Lower leg skin (tissue), 4 donors: ENCODE results near the gene RNF213. TPM values are rescaled to one million over a fixed set of nuclear protein-coding genes. Genes with fewer than 3 reads are reported as not detected.
"Not testable (repeated sequence)": the region's sequence is repeated elsewhere in the genome, so short reads cannot be mapped to it uniquely, and the experiment has no call there.

Experiments
- DNase-seq, 2 donors: peaks; one replicate each; pipeline ENCODE4 v3.0.0-alpha.2; 2019; ENCODE audit warnings: low spot score in 2 of 2
- H3K4me3 ChIP-seq: fragments of 200-600 bp; sonication (generic); 2 replicates; pipeline ENCODE4 v1.5.1; 2017; ENCODE audit warnings: mild to moderate bottlenecking, low read depth; ENCODE audit not compliant: poor library complexity, severe bottlenecking
- POLR2A ChIP-seq, 2 donors: fragments of 450-650 bp; IDR thresholded peaks; one replicate each; pipeline ENCODE4 v1.6.1; 2016 to 2017; ENCODE audit warnings: antibody characterized with exemption in 2 of 2, mild to moderate bottlenecking in 1 of 2, moderate library complexity in 1 of 2
- WGBS, 2 donors: methylation state at CpG; one replicate each; pipeline ENCODE4 v1.1.5; 2018; 5-methylcytosine and 5-hydroxymethylcytosine counted together
- intact Hi-C: fragments of 100-400 bp; cut with DNase I; formaldehyde crosslinking; loops from one replicate; pipeline ENCODE4 v1.15.0; 2023; ENCODE audit warnings: low total_unique reads
- total RNA-seq, 4 donors: library from RNA; depleted of rRNA; stranded (reverse); fragments of >200 nt; gene quantifications; one replicate each; pipeline ENCODE4 v1.1.0, GENCODE V29; 2016
- TF ChIP-seq, protein P1 (sequence below), 3 donors: fragments of 450-650 bp; IDR thresholded peaks; one replicate each; pipeline ENCODE4 v1.5.1; 2016; ENCODE audit warnings: antibody characterized with exemption in 3 of 3, mild to moderate bottlenecking in 3 of 3, moderate library complexity in 2 of 3

RNF213 gene
- total RNA-seq, 4 donors from 2014 or later, result 48.4 to 103 (median 59.8) TPM

DNA sequence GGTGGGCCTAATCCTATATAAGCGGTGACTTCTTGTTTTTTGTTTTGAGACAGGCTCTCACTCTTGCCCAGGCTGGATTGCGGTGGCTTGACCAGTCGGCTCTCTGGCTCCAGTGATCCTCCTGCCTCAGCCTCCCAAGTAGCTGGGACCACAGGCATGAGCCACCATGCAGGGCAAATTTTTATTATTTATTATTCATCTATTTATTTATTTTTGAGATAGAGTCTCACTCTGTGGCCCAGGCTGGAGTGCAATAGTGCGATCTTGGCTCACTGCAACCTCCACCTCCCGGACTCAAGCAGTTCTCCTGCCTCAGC, 4.7 kb upstream of the RNF213 start:
- TF ChIP-seq, protein P1, sequence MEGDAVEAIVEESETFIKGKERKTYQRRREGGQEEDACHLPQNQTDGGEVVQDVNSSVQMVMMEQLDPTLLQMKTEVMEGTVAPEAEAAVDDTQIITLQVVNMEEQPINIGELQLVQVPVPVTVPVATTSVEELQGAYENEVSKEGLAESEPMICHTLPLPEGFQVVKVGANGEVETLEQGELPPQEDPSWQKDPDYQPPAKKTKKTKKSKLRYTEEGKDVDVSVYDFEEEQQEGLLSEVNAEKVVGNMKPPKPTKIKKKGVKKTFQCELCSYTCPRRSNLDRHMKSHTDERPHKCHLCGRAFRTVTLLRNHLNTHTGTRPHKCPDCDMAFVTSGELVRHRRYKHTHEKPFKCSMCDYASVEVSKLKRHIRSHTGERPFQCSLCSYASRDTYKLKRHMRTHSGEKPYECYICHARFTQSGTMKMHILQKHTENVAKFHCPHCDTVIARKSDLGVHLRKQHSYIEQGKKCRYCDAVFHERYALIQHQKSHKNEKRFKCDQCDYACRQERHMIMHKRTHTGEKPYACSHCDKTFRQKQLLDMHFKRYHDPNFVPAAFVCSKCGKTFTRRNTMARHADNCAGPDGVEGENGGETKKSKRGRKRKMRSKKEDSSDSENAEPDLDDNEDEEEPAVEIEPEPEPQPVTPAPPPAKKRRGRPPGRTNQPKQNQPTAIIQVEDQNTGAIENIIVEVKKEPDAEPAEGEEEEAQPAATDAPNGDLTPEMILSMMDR (IDR thresholded peaks at IDR 0.05), result no peak
- TF ChIP-seq POLR2A (IDR thresholded peaks at IDR 0.05), result no peak
- H3K4me3 ChIP-seq, result no peak overlapping the region
- intact Hi-C loops, result no loop called here
- DNase-seq, result no peak
- 96 to 97% methylated on average over 5 of the region's 5 CpGs for WGBS, 2 donors

DNA sequence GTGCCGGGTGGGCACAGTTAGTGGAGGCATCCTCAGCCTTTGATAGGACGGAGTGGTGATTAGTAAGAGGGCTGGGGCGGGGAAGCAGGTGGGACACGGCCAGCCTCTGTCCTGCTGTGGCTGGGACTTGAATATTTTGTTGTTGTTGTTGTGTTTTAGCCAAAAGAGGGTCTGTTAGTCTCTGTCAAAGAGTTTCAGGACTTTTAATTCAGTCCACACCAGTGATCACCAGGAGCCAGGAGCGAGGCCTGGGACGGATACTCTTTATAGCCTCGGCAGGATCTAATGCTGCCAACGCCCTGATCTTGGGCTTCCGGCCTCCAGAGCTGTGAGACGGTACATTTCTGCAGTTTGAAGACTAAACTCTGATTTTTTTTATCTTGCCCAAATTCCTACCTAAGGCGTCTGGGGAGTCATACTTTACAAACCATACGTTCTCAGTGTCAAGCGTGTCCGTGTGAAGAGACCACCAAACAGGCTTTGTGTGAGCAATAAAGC, 2.9 kb upstream of the RNF213 start:
- DNase-seq, result no peak
- TF ChIP-seq, protein P1 (IDR thresholded peaks at IDR 0.05), result no peak
- no peak for TF ChIP-seq POLR2A (IDR thresholded peaks at IDR 0.05)
- WGBS, 2 donors, result 60 to 65% methylated on average over 14 of the region's 14 CpGs

DNA sequence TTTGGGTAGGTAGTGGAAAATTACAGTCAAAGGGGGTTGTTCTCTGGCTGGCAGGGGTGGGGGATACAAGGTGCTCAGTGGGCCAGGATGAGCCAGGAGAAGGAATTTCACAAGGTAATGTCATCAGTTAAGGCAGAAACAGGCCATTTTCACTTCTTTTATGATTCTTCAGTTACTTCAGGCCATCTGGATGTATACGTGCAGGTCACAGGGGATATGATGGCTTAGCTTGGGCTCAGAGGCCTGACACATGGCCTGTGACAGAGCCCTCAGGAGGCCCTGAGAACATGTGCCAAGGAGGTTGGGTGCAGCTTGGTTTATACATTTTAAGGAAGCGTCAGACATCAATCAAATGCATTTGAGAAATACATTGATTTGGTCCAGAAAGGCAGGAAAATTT, 2.4 kb upstream of the RNF213 start:
- 77 to 93% methylated on average over 2 of the region's 2 CpGs for WGBS, 2 donors
- DNase-seq, intact Hi-C loops, H3K4me3 ChIP-seq: not testable (repeated sequence)

More for the DNA sequence above, 2.9 kb upstream of the RNF213 start:
- H3K4me3 ChIP-seq, result no peak overlapping the region
- intact Hi-C loops, result no loop called here

DNA sequence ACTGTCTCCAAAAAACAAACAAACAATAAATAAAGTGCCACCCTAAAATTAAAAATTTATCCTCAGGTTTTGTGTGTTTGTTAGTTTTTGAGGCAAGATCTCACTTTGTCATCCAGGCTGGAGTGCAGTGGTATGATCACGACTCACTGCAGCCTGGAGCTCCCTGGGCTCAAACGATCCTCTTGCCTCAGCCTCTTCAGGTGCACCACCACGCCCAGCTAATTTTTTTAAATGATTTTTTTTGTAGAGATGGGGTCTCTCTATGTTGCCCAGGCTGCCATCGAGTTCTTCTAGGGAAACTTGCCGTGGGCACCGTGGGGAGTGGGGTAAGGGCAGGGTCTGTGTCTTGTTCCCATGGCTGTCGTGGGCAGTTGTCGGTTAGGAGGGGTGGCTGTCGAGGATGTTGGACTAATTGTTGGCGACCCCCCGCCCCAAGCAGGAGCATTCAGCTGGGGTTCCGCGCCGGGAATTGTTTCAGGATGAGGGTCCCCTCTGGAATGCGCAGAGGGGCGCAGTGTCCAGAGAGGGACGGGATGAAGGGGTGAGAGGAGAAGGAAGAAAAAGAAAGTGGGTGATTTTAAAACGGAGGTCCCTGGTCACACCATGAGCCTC, 1.1 kb upstream of the RNF213 start:
- H3K4me3 ChIP-seq, result peak overlapping the region; percentile 46
- TF ChIP-seq, protein P1 (IDR thresholded peaks at IDR 0.05), result no peak
- no peak for TF ChIP-seq POLR2A (IDR thresholded peaks at IDR 0.05)
- intact Hi-C loops, result no loop called here
- no peak for DNase-seq
- WGBS, 2 donors, result 42 to 48% methylated on average over 18 of the region's 18 CpGs

DNA sequence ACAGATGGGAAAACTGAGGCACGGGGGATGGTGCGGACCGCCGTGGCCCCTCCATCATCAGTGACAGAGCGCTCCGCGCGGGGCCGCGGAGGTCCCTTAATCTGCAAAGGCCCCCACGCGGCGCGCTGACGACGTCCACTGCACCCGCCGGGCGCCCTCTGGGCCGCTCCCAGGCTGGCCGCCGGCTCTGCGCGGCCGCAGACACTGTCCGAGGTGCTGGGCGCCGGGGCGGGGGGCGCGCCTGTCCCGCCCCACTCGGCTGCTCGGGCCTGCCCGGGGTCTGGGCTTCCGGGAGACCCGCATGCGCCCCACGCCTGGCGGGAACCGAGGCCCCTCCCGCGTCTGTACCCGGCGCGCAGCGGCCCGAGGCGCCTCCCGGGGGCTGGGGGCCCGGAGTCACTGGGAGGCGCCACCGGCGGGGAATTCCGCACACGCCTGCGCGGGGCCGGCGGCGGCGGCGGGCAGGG, 550 bp upstream of the RNF213 start:
- TF ChIP-seq POLR2A (IDR thresholded peaks at IDR 0.05), result no peak
- TF ChIP-seq, protein P1 (IDR thresholded peaks at IDR 0.05), result no peak
- WGBS, 2 donors, result 1 to 5% methylated on average over 16 to 49 of the region's 63 CpGs
- intact Hi-C loops, result no loop called here
- H3K4me3 ChIP-seq, result peak overlapping the region; percentile 46
- peak; percentile 37 to 90 for DNase-seq

DNA sequence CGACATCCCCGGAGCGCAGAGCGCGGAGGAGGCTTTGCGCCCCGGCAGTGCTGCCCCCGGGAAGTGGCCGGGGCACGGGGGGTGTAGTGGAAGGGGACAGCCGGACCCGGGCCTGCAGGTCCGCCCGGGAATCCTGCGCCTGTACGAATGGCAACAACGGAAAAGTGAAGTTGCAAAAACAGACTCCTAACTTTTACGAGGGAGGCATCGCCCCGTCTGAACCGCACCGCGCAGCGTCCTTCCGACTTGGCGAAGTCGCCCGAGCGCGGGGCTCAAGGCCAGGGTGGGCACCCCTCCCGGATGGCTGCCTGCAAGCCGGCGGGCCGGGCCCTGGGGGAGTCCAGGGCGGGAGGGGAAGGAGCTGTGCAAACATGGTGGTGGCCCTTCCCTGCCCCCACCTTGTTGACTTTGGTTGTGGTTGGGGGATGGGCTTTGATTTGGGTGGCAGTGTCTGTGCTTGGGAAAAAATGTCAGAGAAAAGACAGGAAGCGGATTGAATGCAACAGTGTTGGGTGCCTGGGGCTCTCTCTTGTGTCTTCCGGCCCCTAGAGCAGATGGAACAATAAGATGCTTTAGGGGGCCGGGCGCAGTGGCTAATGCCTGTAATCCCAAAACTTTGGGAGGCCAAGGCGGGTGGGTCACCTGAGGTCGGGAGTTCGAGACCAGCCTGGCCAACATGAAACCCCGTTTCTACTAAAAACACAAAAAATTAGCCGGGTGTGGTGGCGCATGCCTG, 675 bp downstream of the RNF213 start:
- peak overlapping the region; percentile 96 for H3K4me3 ChIP-seq
- intact Hi-C loops, result no loop called here
- WGBS, 2 donors, result 1 to 3% methylated on average over 26 to 45 of the region's 45 CpGs
- no peak for TF ChIP-seq POLR2A (IDR thresholded peaks at IDR 0.05)
- TF ChIP-seq, protein P1 (IDR thresholded peaks at IDR 0.05), result peak in 1 of 3 donors; percentile 18
- DNase-seq, result peak; percentile 69 to 91
